Choroid plexus epithelial cell (primary cell): Measurements from ENCODE around the gene ZNF8.

ENCODE experiments used
- DNase-seq: peaks from one replicate; pipeline ENCODE4 v3.0.0-alpha.2; 2010; ENCODE audit warnings: low read depth
- H3K4me3 ChIP-seq: 2 replicates; pipeline ENCODE4 v1.5.1; 2011; ENCODE audit warnings: low read depth, mild to moderate bottlenecking, control low read depth, low read length, moderate library complexity
- CTCF ChIP-seq: conservative IDR thresholded peaks from 2 replicates; pipeline ENCODE4 v1.5.1; 2011; ENCODE audit warnings: low read depth, mild to moderate bottlenecking, control low read depth, inconsistent platforms, low read length, moderate library complexity

ZNF8 gene

GRCh38 chr19:58261600-58261967 is 17.2 kb upstream of the ZNF8 start:
- no peak overlapping the region for H3K4me3 ChIP-seq
- no peak for TF ChIP-seq CTCF
- DNase-seq = no peak

GRCh38 chr19:58261968-58262921 is 16.5 kb upstream of the ZNF8 start:
- no peak overlapping the region for H3K4me3 ChIP-seq
- DNase-seq = peak; percentile 13
- no peak for TF ChIP-seq CTCF

- no peak for TF ChIP-seq CTCF
- no peak for DNase-seq
- no peak overlapping the region for H3K4me3 ChIP-seq
These were observed 15.8 kb upstream of the ZNF8 start for GRCh38 chr19:58262922-58263296.

GRCh38 chr19:58265100-58265499 is 13.7 kb upstream of the ZNF8 start:
- DNase-seq = no peak
- TF ChIP-seq CTCF = no peak
- H3K4me3 ChIP-seq = no peak overlapping the region

- H3K4me3 ChIP-seq = no peak overlapping the region
- no peak for DNase-seq
- TF ChIP-seq CTCF = no peak
These were observed 10.4 kb upstream of the ZNF8 start for GRCh38 chr19:58268344-58268743.

GRCh38 chr19:58274771-58275201 is 4.0 kb upstream of the ZNF8 start:
- H3K4me3 ChIP-seq = no peak overlapping the region
- peak; percentile 20 for DNase-seq
- TF ChIP-seq CTCF = no peak

GRCh38 chr19:58275564-58275963 is 3.2 kb upstream of the ZNF8 start:
- TF ChIP-seq CTCF = no peak
- no peak overlapping the region for H3K4me3 ChIP-seq
- DNase-seq = no peak
